GM12873 (cell line): ENCODE measurements around the gene LAG3.

ENCODE experiments used
- TF ChIP-seq, protein P1 (sequence below): IDR thresholded peaks from 2 replicates; pipeline ENCODE4 v1.5.1; 2012; ENCODE audit warnings: low read depth, mild to moderate bottlenecking, moderate library complexity, low read length, control low read depth; ENCODE audit not compliant: insufficient read depth; ENCODE audit errors: missing control alignments

The LAG3 gene

DNA sequence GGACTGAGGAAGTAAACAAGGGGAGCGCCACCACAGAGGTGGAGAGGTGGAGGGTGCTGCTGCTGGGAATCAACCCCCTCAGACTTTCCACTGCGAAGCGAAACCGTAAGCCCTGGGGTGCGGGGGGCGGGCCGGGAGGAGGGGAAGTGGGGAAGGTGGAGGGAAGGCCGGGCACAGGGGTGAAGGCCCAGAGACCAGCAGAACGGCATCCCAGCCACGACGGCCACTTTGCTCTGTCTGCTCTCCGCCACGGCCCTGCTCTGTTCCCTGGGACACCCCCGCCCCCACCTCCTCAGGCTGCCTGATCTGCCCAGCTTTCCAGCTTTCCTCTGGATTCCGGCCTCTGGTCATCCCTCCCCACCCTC is at the start of gene LAG3:
Gene LAG3 (plus strand): TSS at position 190 of the 365 bp plus-strand sequence. CDS start 333 bp downstream, outside the sequence.
- TF ChIP-seq, protein P1, sequence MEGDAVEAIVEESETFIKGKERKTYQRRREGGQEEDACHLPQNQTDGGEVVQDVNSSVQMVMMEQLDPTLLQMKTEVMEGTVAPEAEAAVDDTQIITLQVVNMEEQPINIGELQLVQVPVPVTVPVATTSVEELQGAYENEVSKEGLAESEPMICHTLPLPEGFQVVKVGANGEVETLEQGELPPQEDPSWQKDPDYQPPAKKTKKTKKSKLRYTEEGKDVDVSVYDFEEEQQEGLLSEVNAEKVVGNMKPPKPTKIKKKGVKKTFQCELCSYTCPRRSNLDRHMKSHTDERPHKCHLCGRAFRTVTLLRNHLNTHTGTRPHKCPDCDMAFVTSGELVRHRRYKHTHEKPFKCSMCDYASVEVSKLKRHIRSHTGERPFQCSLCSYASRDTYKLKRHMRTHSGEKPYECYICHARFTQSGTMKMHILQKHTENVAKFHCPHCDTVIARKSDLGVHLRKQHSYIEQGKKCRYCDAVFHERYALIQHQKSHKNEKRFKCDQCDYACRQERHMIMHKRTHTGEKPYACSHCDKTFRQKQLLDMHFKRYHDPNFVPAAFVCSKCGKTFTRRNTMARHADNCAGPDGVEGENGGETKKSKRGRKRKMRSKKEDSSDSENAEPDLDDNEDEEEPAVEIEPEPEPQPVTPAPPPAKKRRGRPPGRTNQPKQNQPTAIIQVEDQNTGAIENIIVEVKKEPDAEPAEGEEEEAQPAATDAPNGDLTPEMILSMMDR = no peak

DNA sequence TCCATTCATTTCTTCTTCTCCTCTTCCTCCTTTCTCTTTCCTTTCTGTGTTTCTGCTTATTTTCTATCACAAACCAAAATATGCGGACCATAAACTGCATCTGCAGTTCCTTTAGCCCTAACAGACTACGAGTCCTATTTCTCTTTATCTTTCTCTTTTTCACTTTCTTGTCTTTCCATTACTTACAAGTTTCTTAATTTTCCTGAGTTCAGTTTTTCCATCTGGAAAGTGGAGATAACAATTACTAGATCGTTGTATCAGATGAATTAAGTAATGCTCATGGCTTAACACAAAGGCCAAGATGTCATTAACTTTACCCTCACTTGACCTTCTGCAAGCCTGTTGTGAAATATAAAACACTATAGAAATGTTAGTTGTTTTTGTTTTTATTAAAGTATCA is 49.5 kb upstream of the LAG3 start:
- TF ChIP-seq, protein P1 = no peak

DNA sequence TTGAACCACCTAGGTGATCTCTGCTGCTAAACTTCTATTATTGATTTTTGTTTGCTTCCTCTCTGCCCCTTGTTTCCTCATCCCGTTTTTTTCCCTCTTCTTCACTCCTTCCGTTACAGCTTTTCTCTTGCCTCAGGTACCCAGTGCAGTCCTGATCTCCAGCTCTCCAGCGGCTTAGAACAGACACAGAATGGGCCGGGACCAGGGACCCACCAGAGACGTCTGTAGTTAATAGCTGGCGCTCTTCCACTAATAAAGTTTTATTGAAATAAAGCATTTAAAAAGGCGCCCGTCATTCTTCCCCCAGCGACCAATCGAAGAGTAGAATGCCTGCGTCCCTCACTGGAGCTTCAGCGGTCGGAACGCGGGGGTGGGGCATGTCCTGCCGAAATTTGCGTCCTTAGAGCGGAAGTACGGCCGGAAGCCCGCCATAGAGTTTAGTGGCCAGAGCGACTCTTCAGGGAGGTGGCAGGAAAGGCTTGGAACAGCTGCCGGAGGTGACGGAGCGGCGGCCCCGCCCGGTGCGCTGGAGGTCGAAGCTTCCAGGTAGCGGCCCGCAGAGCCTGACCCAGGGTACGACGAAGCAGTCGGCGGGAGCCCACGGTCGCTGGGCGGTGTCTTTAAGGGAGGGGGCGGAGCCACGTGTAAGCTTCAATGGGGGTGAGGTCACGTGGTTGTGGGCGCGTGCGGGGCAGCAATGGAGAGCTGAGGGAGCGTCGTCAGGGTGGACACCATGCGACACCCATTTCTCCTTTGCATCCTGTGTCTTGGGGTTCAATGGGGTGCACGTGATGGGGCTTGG is 48.5 kb upstream of the LAG3 start, which contains the start of gene COPS7A:
Gene COPS7A (plus strand): TSS at position 440 of the 802 bp plus-strand sequence. CDS start 611 bp downstream, outside the sequence.
- TF ChIP-seq, protein P1 = no peak

DNA sequence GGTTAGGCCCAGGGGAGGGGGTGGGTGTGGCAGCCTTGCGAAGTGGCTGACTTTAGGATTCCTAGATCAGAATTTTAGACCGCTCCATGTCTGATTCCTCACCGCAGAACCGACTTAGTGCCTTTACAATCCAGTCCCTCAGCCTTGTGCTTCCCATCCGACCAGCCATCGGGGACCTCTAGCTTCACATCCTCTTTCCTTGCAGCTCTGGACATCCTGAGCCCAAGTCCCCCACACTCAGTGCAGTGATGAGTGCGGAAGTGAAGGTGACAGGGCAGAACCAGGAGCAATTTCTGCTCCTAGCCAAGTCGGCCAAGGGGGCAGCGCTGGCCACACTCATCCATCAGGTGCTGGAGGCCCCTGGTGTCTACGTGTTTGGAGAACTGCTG is 47.9 kb upstream of the LAG3 start:
- TF ChIP-seq, protein P1 = no peak

DNA sequence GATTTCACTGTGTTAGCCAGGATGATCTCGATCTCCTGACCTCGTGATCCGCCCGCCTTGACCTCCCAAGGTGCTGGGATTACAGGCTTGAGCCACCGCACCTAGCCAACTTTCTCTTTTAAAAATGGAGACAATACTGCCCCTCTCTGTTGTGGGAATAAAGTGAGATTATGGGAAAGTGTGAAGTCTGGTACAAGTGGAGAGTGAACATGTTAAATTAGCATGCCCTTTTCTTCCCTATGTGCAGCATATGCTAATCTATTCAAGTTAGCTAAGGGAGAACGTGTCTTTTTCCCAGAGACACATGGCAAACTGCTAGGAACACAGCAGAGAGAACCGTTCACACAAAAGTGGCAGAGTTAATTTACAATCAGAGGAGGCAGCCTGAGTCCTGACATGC is 47.0 kb upstream of the LAG3 start:
- TF ChIP-seq, protein P1 = no peak

DNA sequence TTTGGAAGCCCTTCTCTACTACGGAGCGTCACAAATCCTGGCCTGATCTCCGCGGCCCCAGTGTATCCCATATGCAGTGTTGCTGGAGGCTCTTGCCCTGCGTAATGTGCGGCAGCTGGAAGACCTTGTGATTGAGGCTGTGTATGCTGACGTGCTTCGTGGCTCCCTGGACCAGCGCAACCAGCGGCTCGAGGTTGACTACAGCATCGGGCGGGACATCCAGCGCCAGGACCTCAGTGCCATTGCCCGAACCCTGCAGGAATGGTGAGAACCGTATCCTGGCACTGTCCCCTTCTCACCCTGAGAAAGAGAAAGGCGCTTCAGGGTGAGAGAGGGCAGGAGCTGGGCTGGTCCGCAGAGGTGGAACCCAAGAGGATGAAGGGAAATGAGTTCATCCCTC is 43.1 kb upstream of the LAG3 start:
- TF ChIP-seq, protein P1 = no peak

DNA sequence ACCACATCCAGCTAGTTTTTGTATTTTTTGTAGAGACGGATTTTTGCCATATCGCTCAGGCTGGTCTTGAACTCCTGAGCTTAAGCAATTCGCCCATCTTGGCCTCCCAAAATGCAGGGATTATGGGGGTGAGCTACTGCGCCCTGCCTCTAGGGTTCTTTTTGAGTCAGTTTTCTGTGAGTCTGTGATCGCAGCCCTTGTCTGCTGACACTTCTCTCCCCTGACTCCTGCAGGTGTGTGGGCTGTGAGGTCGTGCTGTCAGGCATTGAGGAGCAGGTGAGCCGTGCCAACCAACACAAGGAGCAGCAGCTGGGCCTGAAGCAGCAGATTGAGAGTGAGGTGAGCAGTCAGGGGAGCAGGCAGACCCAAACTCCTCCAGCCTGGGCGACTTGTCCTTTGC is 42.2 kb upstream of the LAG3 start:
- TF ChIP-seq, protein P1 = peak; percentile 18
